ENCODE data around the gene DYNLT1.

- no peak for TF ChIP-seq PKNOX1 (IDR thresholded peaks at IDR 0.05)
- no peak for TF ChIP-seq SUZ12 (IDR thresholded peaks at IDR 0.05)
- TF ChIP-seq BHLHE40 (IDR thresholded peaks at IDR 0.05; ENCODE audit: borderline replicate concordance), result no peak
Observed at GRCh38 chr6:158627940-158628211, 16.7 kb downstream of the DYNLT1 start.

All from HEK293T (cell line).